H1 (cell line): Measurements from ENCODE around the gene SCO1. TPM values are rescaled to one million over a fixed set of nuclear protein-coding genes. Genes with fewer than 3 reads are reported as not detected.

Experiments used
- ATF3 ChIP-seq: IDR thresholded peaks from 2 replicates; pipeline ENCODE4 v1.6.1; 2011; ENCODE audit warnings: low read depth, mild to moderate bottlenecking, low read length; ENCODE audit not compliant: insufficient read depth
- BCL11A ChIP-seq, 2 experiments: IDR thresholded peaks; one replicate each; pipeline ENCODE4 v1.6.1; 2011; ENCODE audit warnings: low read depth in 2 of 2, low read length in 2 of 2, mild to moderate bottlenecking in 2 of 2
- BRCA1 ChIP-seq: IDR thresholded peaks from 2 replicates; pipeline ENCODE4 v1.6.1; 2012; ENCODE audit warnings: low read depth, low read length, improper control_type of control experiment
- CBX5 ChIP-seq: fragments of 300-800, 300-1000 bp; sonication (generic); IDR thresholded peaks from 2 replicates; pipeline ENCODE4 v1.7.1; 2016; ENCODE audit warnings: antibody characterized with exemption, low read length, low read depth
- CBX8 ChIP-seq: fragments of 300-800, 300-1000 bp; sonication (generic); IDR thresholded peaks from 2 replicates; pipeline ENCODE4 v1.7.1; 2016; ENCODE audit warnings: low read depth, low read length, borderline replicate concordance
- CHD2 ChIP-seq: IDR thresholded peaks from 2 replicates; pipeline ENCODE4 v1.6.1; 2012; ENCODE audit warnings: low read length, improper control_type of control experiment
- E2F6 ChIP-seq: IDR thresholded peaks from 2 replicates; pipeline ENCODE4 v1.6.1; 2012; ENCODE audit warnings: inconsistent platforms
- JUN ChIP-seq: IDR thresholded peaks from 2 replicates; pipeline ENCODE4 v1.6.1; 2011; ENCODE audit warnings: low read depth, mild to moderate bottlenecking, improper control_type of control experiment, low read length
- NANOG ChIP-seq: IDR thresholded peaks from 2 replicates; pipeline ENCODE4 v1.6.1; 2011; ENCODE audit warnings: low read length, low read depth, mild to moderate bottlenecking, inconsistent platforms; ENCODE audit not compliant: insufficient read depth, poor library complexity, severe bottlenecking
- PHF8 ChIP-seq: fragments of 200-600 bp; sonication (generic); conservative IDR thresholded peaks from 2 replicates; pipeline ENCODE4 v1.7.1; 2012; ENCODE audit warnings: low read depth, mild to moderate bottlenecking, inconsistent platforms, low read length, moderate library complexity
- RFX5 ChIP-seq: IDR thresholded peaks from 2 replicates; pipeline ENCODE4 v1.6.1; 2011; ENCODE audit warnings: low read depth, low read length, improper control_type of control experiment, borderline replicate concordance
- RNF2 ChIP-seq: fragments of 200-900, 300-1000 bp; sonication (generic); IDR thresholded peaks from 2 replicates; pipeline ENCODE4 v1.7.1; 2016; ENCODE audit warnings: borderline replicate concordance, low read depth, mild to moderate bottlenecking, antibody characterized with exemption, low read length; ENCODE audit not compliant: poor library complexity, severe bottlenecking; ENCODE audit errors: missing control alignments
- SAP30 ChIP-seq: fragments of 300-600 bp; sonication (generic); IDR thresholded peaks from 2 replicates; pipeline ENCODE4 v1.7.1; 2012; ENCODE audit warnings: low read length, moderate library complexity, mild to moderate bottlenecking, inconsistent platforms; ENCODE audit not compliant: insufficient read depth, insufficient replicate concordance
- SIRT6 ChIP-seq: IDR thresholded peaks from one replicate; pipeline ENCODE4 v1.7.1; 2012; ENCODE audit warnings: low read length, inconsistent platforms
- SIX5 ChIP-seq: IDR thresholded peaks from 2 replicates; pipeline ENCODE4 v1.6.1; 2011; ENCODE audit warnings: mild to moderate bottlenecking, low read depth, low read length
- SP1 ChIP-seq: IDR thresholded peaks from 2 replicates; pipeline ENCODE4 v1.6.1; 2011; ENCODE audit warnings: low read depth, low read length
- TCF12 ChIP-seq: IDR thresholded peaks from 2 replicates; pipeline ENCODE4 v1.6.1; 2011; ENCODE audit warnings: low read depth, mild to moderate bottlenecking, low read length
- polyA plus RNA-seq, 7 experiments: library from polyadenylated mRNA; depleted of rRNA in 3 of 7; stranded (reverse) in 5 of 7; unstranded in 2 of 7; fragments of >200 nt in 5 of 7; fragments of 200-250 nt in 2 of 7; gene quantifications; 1 replicate in 5 of 7; 2 replicates in 1 of 7; 4 replicates in 1 of 7; pipeline versions ENCODE4 v1.2.1 to v1.2.3, GENCODE V29; 2011 to 2013; ENCODE audit warnings: missing spikeins in 2 of 7, mixed read lengths in 2 of 7
- total RNA-seq: library from RNA; stranded (reverse); fragmentation: NEBNext Ultra II Directional; extraction: Animal tissue kit (Norgen Biotek cat#: 25700); gene quantifications from 2 replicates; pipeline ENCODE4 v1.2.1, GENCODE V29; 2021

The SCO1 gene
- total and polyA plus RNA-seq, 2 of the 8 experiments (the other 6 are each of a cell fraction or from before 2014, with no cell fraction given), result 18.7 to 61.8 TPM

GRCh38 chr17:10697092-10698081 is at the start of gene SCO1, which contains the start of gene ADPRM (continued):
- TF ChIP-seq PHF8 (peak; percentile 92), TCF12 (no peak), RFX5 (no peak), E2F6 (no peak; the same call in 1 of the 2 replicates), RNF2 (no peak), ATF3 (no peak), CBX8 (no peak), BRCA1 (no peak), SIX5 (no peak), BCL11A (IDR thresholded peaks at IDR 0.05; ENCODE audit: low read depth in 2 of 2, low read length in 2 of 2) (no peak), SAP30 (peak; percentile 32), CHD2 (no peak), SIRT6 (no peak), NANOG (no peak), JUN (no peak), SP1 (0 out of 2 replicates have a peak, but pooled peaks have one; percentile 32), CBX5 (no peak)
